CD14-positive monocyte (primary cell): ENCODE measurements around the gene ELMOD2. TPM values are rescaled to one million over a fixed set of nuclear protein-coding genes. Genes with fewer than 3 reads are reported as not detected.

ENCODE experiments used
- DNase-seq, 3 donors: peaks; one replicate each; pipeline ENCODE4 v3.0.0-alpha.2; 2011 to 2022
- H2AFZ ChIP-seq: 2 replicates; pipeline ENCODE4 v1.6.0; 2012; ENCODE audit warnings: mild to moderate bottlenecking, low read depth, low read length, inconsistent platforms; ENCODE audit not compliant: insufficient read depth, poor library complexity, severe bottlenecking
- H3K27ac ChIP-seq, 2 donors: 1 replicate in 1 of 2; 2 replicates in 1 of 2; pipeline ENCODE4 v1.5.1; 2012 to 2013; ENCODE audit warnings: low read length in 2 of 2, control low read depth in 1 of 2, inconsistent platforms in 1 of 2, low read depth in 1 of 2, mild to moderate bottlenecking in 1 of 2
- H3K27me3 ChIP-seq, 2 donors: one replicate each; pipeline versions ENCODE4 v1.6.0 to v1.6.1; 2011 to 2013; ENCODE audit warnings: low read length in 2 of 2; ENCODE audit not compliant: control insufficient read depth in 2 of 2, insufficient read depth in 2 of 2
- H3K36me3 ChIP-seq, 2 donors: replicated peaks in 1 of 2; 1 replicate in 1 of 2; 2 replicates in 1 of 2; pipeline versions ENCODE4 v1.5.1 to v1.6.1; 2012 to 2013; ENCODE audit warnings: low read length in 2 of 2, control low read depth in 1 of 2, inconsistent platforms in 1 of 2, mild to moderate bottlenecking in 1 of 2; ENCODE audit not compliant: insufficient read depth in 2 of 2, control insufficient read depth in 1 of 2
- H3K4me1 ChIP-seq, 2 donors: 1 replicate in 1 of 2; 2 replicates in 1 of 2; pipeline versions ENCODE4 v1.5.1 to v1.6.1; 2012 to 2013; ENCODE audit warnings: low read length in 2 of 2, control low read depth in 1 of 2, inconsistent platforms in 1 of 2, mild to moderate bottlenecking in 1 of 2, moderate library complexity in 1 of 2; ENCODE audit not compliant: insufficient read depth in 2 of 2, control insufficient read depth in 1 of 2
- H3K4me2 ChIP-seq: replicated peaks from 2 replicates; pipeline ENCODE3; 2012; ENCODE audit warnings: low read length, moderate library complexity, mild to moderate bottlenecking; ENCODE audit not compliant: poor library complexity, severe bottlenecking; ENCODE audit errors: extremely low read depth
- H3K4me3 ChIP-seq, 3 experiments: fragments of 200-600 bp in 1 of 3; sonication (generic) in 1 of 3; replicated peaks in 1 of 3; 1 replicate in 2 of 3; 2 replicates in 1 of 3; pipeline ENCODE4 v1.5.1; 2011 to 2013; ENCODE audit warnings: low read length in 3 of 3, mild to moderate bottlenecking in 3 of 3, control low read depth in 2 of 3, low read depth in 2 of 3, inconsistent platforms in 1 of 3, moderate library complexity in 1 of 3
- H3K79me2 ChIP-seq: 2 replicates; pipeline ENCODE4 v1.6.0; 2012; ENCODE audit warnings: mild to moderate bottlenecking, control low read depth, inconsistent platforms, low read length, moderate library complexity; ENCODE audit not compliant: insufficient read depth
- H3K9ac ChIP-seq: 2 replicates; pipeline ENCODE4 v1.6.0; 2017; ENCODE audit warnings: low read length, mild to moderate bottlenecking; ENCODE audit not compliant: insufficient read depth, poor library complexity, severe bottlenecking
- H3K9me3 ChIP-seq, 2 donors: replicated peaks in 1 of 2; 1 replicate in 1 of 2; 2 replicates in 1 of 2; pipeline versions ENCODE4 v1.5.1 to v1.6.1; 2012 to 2013; ENCODE audit warnings: low read length in 2 of 2, control low read depth in 1 of 2; ENCODE audit not compliant: control insufficient read depth in 1 of 2, insufficient read depth in 1 of 2
- H4K20me1 ChIP-seq: 2 replicates; pipeline ENCODE4 v1.6.0; 2012; ENCODE audit warnings: mild to moderate bottlenecking, low read length, control low read depth, moderate library complexity; ENCODE audit not compliant: insufficient read depth
- H3K27ac Mint-ChIP-seq, 7 donors: one replicate each; pipeline ENCODE4 v1.8.0; 2020; ENCODE audit warnings: mild to moderate bottlenecking in 7 of 7, mixed read lengths in 7 of 7, moderate library complexity in 6 of 7, inconsistent platforms in 2 of 7
- H3K27me3 Mint-ChIP-seq, 3 donors: one replicate each; pipeline ENCODE4 v1.8.0; 2021 to 2022; ENCODE audit warnings: low read depth in 3 of 3, mild to moderate bottlenecking in 3 of 3, mixed read lengths in 3 of 3, moderate library complexity in 3 of 3, inconsistent platforms in 1 of 3
- H3K36me3 Mint-ChIP-seq, 2 donors: one replicate each; pipeline ENCODE4 v1.8.0; 2020; ENCODE audit warnings: mixed read lengths in 2 of 2, inconsistent platforms in 1 of 2, mild to moderate bottlenecking in 1 of 2
- H3K4me1 Mint-ChIP-seq: one replicate; pipeline ENCODE4 v1.8.0; 2020; ENCODE audit warnings: mild to moderate bottlenecking, mixed read lengths
- H3K4me3 Mint-ChIP-seq, 2 donors: one replicate each; pipeline ENCODE4 v1.8.0; 2020; ENCODE audit warnings: mild to moderate bottlenecking in 2 of 2, mixed read lengths in 2 of 2, moderate library complexity in 1 of 2
- H3K9me3 Mint-ChIP-seq, 7 donors: one replicate each; pipeline ENCODE4 v1.8.0; 2020 to 2022; ENCODE audit warnings: mixed read lengths in 7 of 7, mild to moderate bottlenecking in 6 of 7, moderate library complexity in 6 of 7, inconsistent platforms in 2 of 7
- CTCF ChIP-seq: fragments of 200-600 bp; IDR thresholded peaks from one replicate; pipeline ENCODE4 v1.8.0; 2022; ENCODE audit warnings: antibody characterized with exemption, mild to moderate bottlenecking
- WGBS: methylation state at CpG from one replicate; pipeline ENCODE4 v1.1.5; 2013; ENCODE audit warnings: missing lambda C conversion rate; ENCODE audit not compliant: insufficient coverage; 5-methylcytosine and 5-hydroxymethylcytosine counted together
- intact Hi-C, 2 donors: fragments of 100-400 bp; cut with micrococcal nuclease; formaldehyde crosslinking; loops; one replicate each; pipeline versions ENCODE4 v1.15.0 to v1.15.1; 2023
- polyA plus RNA-seq, 3 donors: library from polyadenylated mRNA; depleted of rRNA in 1 of 3; unstranded in 2 of 3; stranded (reverse) in 1 of 3; fragments of 300-500 nt in 2 of 3; fragments of >200 nt in 1 of 3; fragmentation: Illumina TruSeq in 2 of 3; gene quantifications; 1 replicate in 2 of 3; 2 replicates in 1 of 3; pipeline ENCODE4 v1.2.3, GENCODE V29; 2012 to 2021

Gene ELMOD2
- polyA plus RNA-seq, 3 donors = 4.0 to 7.6 (median 4.9) TPM

GRCh38 chr4:140569307-140569638, 45.3 kb downstream of the ELMOD2 start:
- TF ChIP-seq CTCF = no peak
- H2AFZ ChIP-seq = peak overlapping the region; percentile 84
- no peak overlapping the region for H3K27ac ChIP-seq
- H3K27ac Mint-ChIP-seq = no peak overlapping the region
- peak overlapping the region; percentile 72 for H3K4me2 ChIP-seq
- peak overlapping the region; percentile 75 to 93 for H3K4me3 Mint-ChIP-seq
- H3K79me2 ChIP-seq = no peaks in the 10 kb centered on the region
- H3K4me3 ChIP-seq = peak overlapping the region in 1 of 3 experiments; percentile 73
- peaks cover 32 to 62% (median 41%) of the 10 kb centered on the region in 3 donors for H3K27me3 Mint-ChIP-seq
- H3K9me3 ChIP-seq = peaks cover 5 to 43% of the 10 kb centered on the region in 2 donors
- H3K36me3 Mint-ChIP-seq = peaks cover 4 to 6% of the 10 kb centered on the region in 2 donors
- peaks cover 17 to 18% of the 10 kb centered on the region in 2 donors for H3K4me1 ChIP-seq
- 23% methylated on average over 3 of the region's 7 CpGs for WGBS
- no peak for DNase-seq
- no peaks in the 10 kb centered on the region for H4K20me1 ChIP-seq
- no peaks in the 10 kb centered on the region for H3K36me3 ChIP-seq
- peaks cover 76 to 79% of the 10 kb centered on the region in 2 donors for H3K27me3 ChIP-seq
- peaks cover 22% of the 10 kb centered on the region for H3K4me1 Mint-ChIP-seq
- peaks cover 5 to 33% (median 20%) of the 10 kb centered on the region in 7 donors for H3K9me3 Mint-ChIP-seq
- intact Hi-C loops = no loop called here
- no peak overlapping the region for H3K9ac ChIP-seq

GRCh38 chr4:140571620-140572019, 47.7 kb downstream of the ELMOD2 start:
- peaks cover 4 to 6% of the 10 kb centered on the region in 2 donors for H3K36me3 Mint-ChIP-seq
- Histone ChIP-seq H3K4me1 (peaks cover 17 to 18% of the 10 kb centered on the region in 2 donors), H2AFZ (no peak overlapping the region), H3K27ac (no peak overlapping the region), H3K4me3 (no peak overlapping the region), H3K9me3 (peaks cover 5 to 42% of the 10 kb centered on the region in 2 donors), H3K4me2 (no peak overlapping the region), H3K9ac (no peak overlapping the region), H3K27me3 (peaks cover 57 to 61% of the 10 kb centered on the region in 2 donors), H4K20me1 (no peaks in the 10 kb centered on the region), H3K36me3 (no peaks in the 10 kb centered on the region), H3K79me2 (no peaks in the 10 kb centered on the region)
- peaks cover 22% of the 10 kb centered on the region for H3K4me1 Mint-ChIP-seq
- no peak overlapping the region for H3K27ac Mint-ChIP-seq
- peaks cover 38 to 69% (median 49%) of the 10 kb centered on the region in 3 donors for H3K27me3 Mint-ChIP-seq
- intact Hi-C loops = no loop called here
- H3K9me3 Mint-ChIP-seq = peaks cover 5 to 33% (median 20%) of the 10 kb centered on the region in 7 donors
- DNase-seq = no peak
- TF ChIP-seq CTCF = no peak
- no peak overlapping the region for H3K4me3 Mint-ChIP-seq
- no CpG with 5 or more reads among the region's 2 CpGs for WGBS
